LNCaP clone FGC (cell line): ENCODE measurements around the gene RFX3.

Source experiments
- DNase-seq: peaks from one replicate; pipeline ENCODE4 v3.0.0-alpha.2; 2011; ENCODE audit warnings: low read depth
- H3K4me3 ChIP-seq: 2 replicates; pipeline ENCODE4 v1.5.1; 2011; ENCODE audit warnings: mild to moderate bottlenecking, low read depth, low read length, control low read depth
- CTCF ChIP-seq: IDR thresholded peaks from 2 replicates; pipeline ENCODE4 v1.5.1; 2012; ENCODE audit warnings: mild to moderate bottlenecking; ENCODE audit not compliant: control insufficient read depth, insufficient read depth; ENCODE audit errors: extremely low read depth

The RFX3 gene

DNA sequence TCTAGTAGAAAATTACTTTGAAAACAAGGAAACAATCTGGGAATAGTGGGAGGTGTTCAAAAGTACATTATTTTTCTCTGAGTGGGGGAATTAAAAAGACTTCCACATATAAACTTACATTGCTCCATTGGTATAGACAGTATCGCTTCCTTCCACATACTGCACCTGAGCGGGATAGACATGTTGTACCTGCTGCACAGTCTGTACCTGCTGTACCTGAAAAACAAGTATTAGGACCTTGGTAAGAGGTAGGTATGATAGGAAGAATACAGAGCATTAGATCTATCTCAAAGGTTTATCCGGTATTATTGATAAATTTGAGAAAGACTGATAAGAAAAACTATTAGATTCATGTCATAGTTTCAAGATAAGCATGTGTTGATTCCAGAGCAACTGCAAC lies 179.3 kb downstream of the RFX3 start:
- no peak overlapping the region for H3K4me3 ChIP-seq
- no peak for TF ChIP-seq CTCF
- peak; percentile 58 for DNase-seq

DNA sequence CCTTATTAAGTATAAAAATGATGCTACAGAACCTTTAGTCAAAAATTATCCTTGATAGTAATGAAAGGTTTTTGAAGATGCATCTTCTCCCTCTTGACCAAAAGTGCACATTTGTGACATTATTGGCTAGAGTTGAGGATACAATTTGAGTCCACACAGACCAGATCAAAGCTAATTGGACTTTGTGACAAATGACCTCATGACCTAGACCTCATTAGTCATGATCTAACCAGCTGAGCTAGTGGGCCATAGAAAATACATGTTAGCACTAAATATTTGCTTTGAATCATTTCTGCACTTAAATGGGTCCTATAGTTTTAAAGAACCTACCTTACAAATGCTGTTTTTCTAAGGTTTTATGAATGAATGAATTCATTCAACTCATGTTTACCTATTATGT lies 182.1 kb downstream of the RFX3 start:
- no peak for TF ChIP-seq CTCF

DNA sequence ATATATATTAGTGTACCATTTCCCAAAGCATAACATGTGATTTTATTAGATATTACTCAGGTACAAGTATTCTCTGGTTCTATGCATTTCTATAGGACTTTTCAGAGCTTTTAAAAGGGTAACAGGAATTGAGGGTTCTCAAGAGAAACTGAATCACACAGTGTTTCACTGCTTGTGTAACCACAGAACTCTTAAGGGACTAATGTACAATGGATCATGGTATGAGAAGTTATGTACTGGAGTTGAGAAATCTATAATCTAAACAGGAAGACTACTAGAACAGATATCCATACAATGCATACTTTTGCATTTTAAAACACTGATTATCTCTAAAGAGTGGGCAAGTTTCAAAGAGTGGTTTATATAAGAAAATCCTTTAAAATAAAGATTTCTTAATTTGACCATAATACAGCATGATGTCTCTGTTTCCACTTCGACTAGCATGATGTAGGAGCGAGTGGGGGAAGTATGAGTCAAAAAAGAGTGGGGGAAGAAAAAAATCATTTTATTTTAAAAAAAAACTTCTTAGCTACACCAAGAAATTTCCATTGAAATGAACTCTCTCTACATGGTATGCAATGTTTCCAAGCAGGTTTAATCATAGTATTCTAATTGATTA lies 183.5 kb downstream of the RFX3 start:
- no peak overlapping the region for H3K4me3 ChIP-seq
- TF ChIP-seq CTCF = no peak
- no peak for DNase-seq

More for the DNA sequence above, 182.1 kb downstream of the RFX3 start:
- no peak for DNase-seq
- no peak overlapping the region for H3K4me3 ChIP-seq

DNA sequence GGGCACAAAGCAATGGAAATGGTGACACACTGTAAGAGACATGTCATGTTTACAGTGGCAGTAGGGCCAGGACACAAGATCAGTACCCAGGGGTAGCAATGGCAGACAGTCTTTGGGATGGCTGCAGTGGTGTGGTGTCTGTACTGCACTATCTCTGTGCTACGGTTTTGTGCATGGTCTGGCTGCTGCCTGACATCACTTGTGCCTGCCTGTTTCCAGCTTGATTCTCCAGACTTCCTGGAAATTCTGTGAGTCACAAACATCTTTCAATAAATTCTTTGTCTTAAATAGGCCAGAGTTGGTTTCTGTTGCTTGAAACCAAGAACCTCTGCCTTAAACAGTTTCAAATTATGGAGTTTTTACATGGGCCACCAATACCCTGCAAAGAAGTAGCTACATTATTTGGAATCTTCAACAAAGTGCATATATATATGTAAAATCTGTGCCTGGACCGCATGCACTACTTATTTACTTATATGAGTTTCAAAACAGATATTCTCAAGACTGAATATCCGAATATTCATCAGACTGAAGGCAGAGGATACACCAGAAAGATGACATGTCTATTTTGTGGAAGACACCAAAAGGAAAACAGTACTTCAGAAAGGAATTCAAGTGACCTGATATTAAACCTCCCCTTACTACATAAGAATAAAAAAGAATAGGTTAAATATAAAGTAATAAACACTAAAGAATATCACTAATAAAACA lies 188.1 kb downstream of the RFX3 start:
- TF ChIP-seq CTCF = no peak
- no peak for DNase-seq
- H3K4me3 ChIP-seq = no peak overlapping the region

- DNase-seq = no peak
- no peak for TF ChIP-seq CTCF
- no peak overlapping the region for H3K4me3 ChIP-seq
Measured at GRCh38 chr9:3336951-3337350, 188.8 kb downstream of the RFX3 start.

DNA sequence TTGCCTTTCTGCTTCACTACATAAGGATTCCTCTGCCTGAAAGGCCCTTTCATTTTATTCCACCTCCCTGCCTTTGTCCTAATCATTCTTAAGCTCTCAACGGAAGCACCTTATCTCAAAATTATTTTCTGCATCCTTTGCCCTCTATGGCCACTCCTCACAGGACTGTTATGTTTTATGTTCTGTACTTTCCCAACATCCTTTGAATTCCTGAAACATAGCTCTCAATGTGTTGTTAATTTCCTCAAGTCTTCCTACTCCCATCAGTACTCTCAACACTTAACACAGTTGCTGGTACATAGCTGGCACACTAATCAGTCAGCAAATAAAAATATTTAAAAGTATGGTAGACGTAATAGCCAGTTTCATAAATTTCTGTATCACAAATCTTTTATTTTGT lies 193.0 kb downstream of the RFX3 start:
- no peak overlapping the region for H3K4me3 ChIP-seq
- no peak for TF ChIP-seq CTCF
- no peak for DNase-seq

GRCh38 chr9:3331801-3332200 lies 194.0 kb downstream of the RFX3 start:
- no peak for DNase-seq
- H3K4me3 ChIP-seq = no peak overlapping the region
- TF ChIP-seq CTCF = peak; percentile 56
